Mucosa of rectum (tissue), 2 donors: ENCODE data around the gene CNDP2.

Experiments used
- H3K27ac ChIP-seq, 2 donors: one replicate each; pipeline ENCODE4 v1.7.0; 2013; ENCODE audit warnings: inconsistent platforms in 2 of 2, low read depth in 2 of 2, low read length in 2 of 2
- H3K27me3 ChIP-seq, 2 donors: one replicate each; pipeline ENCODE4 v1.7.0; 2013; ENCODE audit warnings: low read length in 2 of 2; ENCODE audit not compliant: control insufficient read depth in 2 of 2, insufficient read depth in 2 of 2
- H3K36me3 ChIP-seq, 2 donors: one replicate each; pipeline ENCODE4 v1.7.0; 2013; ENCODE audit warnings: low read length in 2 of 2; ENCODE audit not compliant: control insufficient read depth in 2 of 2, insufficient read depth in 2 of 2
- H3K4me1 ChIP-seq, 2 donors: one replicate each; pipeline ENCODE4 v1.7.0; 2013; ENCODE audit warnings: low read length in 2 of 2, mild to moderate bottlenecking in 1 of 2; ENCODE audit not compliant: control insufficient read depth in 2 of 2, insufficient read depth in 2 of 2
- H3K4me3 ChIP-seq, 2 donors: one replicate each; pipeline ENCODE4 v1.7.0; 2013; ENCODE audit warnings: low read length in 2 of 2
- H3K9ac ChIP-seq, 2 donors: one replicate each; pipeline ENCODE4 v1.7.0; 2013; ENCODE audit warnings: low read length in 2 of 2, low read depth in 1 of 2, mild to moderate bottlenecking in 1 of 2
- H3K9me3 ChIP-seq, 2 donors: one replicate each; pipeline ENCODE4 v1.7.0; 2013; ENCODE audit warnings: low read length in 2 of 2; ENCODE audit not compliant: control insufficient read depth in 2 of 2
- donor health status: healthy.
- donor health status: Normal muscosa, but diverticular disease.

CNDP2 gene

GRCh38 chr18:74547860-74548259, 51.7 kb downstream of the CNDP2 start:
- no peak overlapping the region for H3K27ac ChIP-seq
- no peak overlapping the region for H3K9ac ChIP-seq
- H3K27me3 ChIP-seq = no peaks in the 10 kb centered on the region
- H3K9me3 ChIP-seq = peaks cover 6 to 7% of the 10 kb centered on the region in 2 donors
- H3K4me3 ChIP-seq = no peak overlapping the region
- H3K36me3 ChIP-seq = no peaks in the 10 kb centered on the region
- peaks cover 4 to 9% of the 10 kb centered on the region in 2 donors for H3K4me1 ChIP-seq

- no peak overlapping the region for H3K27ac ChIP-seq
Observed at GRCh38 chr18:74549591-74550104, 53.5 kb downstream of the CNDP2 start.

GRCh38 chr18:74550886-74551285, 54.7 kb downstream of the CNDP2 start:
- Histone ChIP-seq H3K4me1 (peaks cover 4 to 9% of the 10 kb centered on the region in 2 donors), H3K9me3 (peaks cover 6 to 7% of the 10 kb centered on the region in 2 donors), H3K36me3 (no peaks in the 10 kb centered on the region), H3K27ac (no peak overlapping the region), H3K9ac (no peak overlapping the region), H3K27me3 (peaks cover 0 to 7% of the 10 kb centered on the region in 2 donors), H3K4me3 (no peak overlapping the region)

More at GRCh38 chr18:74549591-74550104, 53.5 kb downstream of the CNDP2 start:
- no peak overlapping the region for H3K4me3 ChIP-seq
- peaks cover 4 to 9% of the 10 kb centered on the region in 2 donors for H3K4me1 ChIP-seq
- H3K27me3 ChIP-seq = peaks cover 0 to 5% of the 10 kb centered on the region in 2 donors
- H3K36me3 ChIP-seq = no peaks in the 10 kb centered on the region
- H3K9me3 ChIP-seq = peaks cover 6 to 7% of the 10 kb centered on the region in 2 donors
- no peak overlapping the region for H3K9ac ChIP-seq

- no peak overlapping the region for H3K4me3 ChIP-seq
- no peak overlapping the region for H3K27ac ChIP-seq
- H3K36me3 ChIP-seq = no peaks in the 10 kb centered on the region
- no peak overlapping the region for H3K9ac ChIP-seq
- H3K4me1 ChIP-seq = peaks cover 4 to 6% of the 10 kb centered on the region in 2 donors
- H3K9me3 ChIP-seq = peaks cover 6 to 7% of the 10 kb centered on the region in 2 donors
- H3K27me3 ChIP-seq = peaks cover 0 to 7% of the 10 kb centered on the region in 2 donors
Observed at GRCh38 chr18:74551452-74551851, 55.3 kb downstream of the CNDP2 start.

GRCh38 chr18:74551936-74552555, 55.9 kb downstream of the CNDP2 start:
- H3K9ac ChIP-seq = no peak overlapping the region
- peaks cover 0 to 2% of the 10 kb centered on the region in 2 donors for H3K4me1 ChIP-seq
- H3K27me3 ChIP-seq = peaks cover 0 to 7% of the 10 kb centered on the region in 2 donors
- H3K27ac ChIP-seq = no peak overlapping the region
- peaks cover 6 to 7% of the 10 kb centered on the region in 2 donors for H3K9me3 ChIP-seq
- H3K4me3 ChIP-seq = no peak overlapping the region
- H3K36me3 ChIP-seq = no peaks in the 10 kb centered on the region

GRCh38 chr18:74556126-74556525, 60.0 kb downstream of the CNDP2 start:
- no peaks in the 10 kb centered on the region for H3K9me3 ChIP-seq
- H3K27ac ChIP-seq = no peak overlapping the region
- H3K9ac ChIP-seq = no peak overlapping the region
- no peak overlapping the region for H3K4me3 ChIP-seq
- no peaks in the 10 kb centered on the region for H3K36me3 ChIP-seq
- peaks cover 0 to 7% of the 10 kb centered on the region in 2 donors for H3K27me3 ChIP-seq
- no peaks in the 10 kb centered on the region for H3K4me1 ChIP-seq

- Histone ChIP-seq H3K36me3 (no peaks in the 10 kb centered on the region), H3K27me3 (peaks cover 0 to 7% of the 10 kb centered on the region in 2 donors), H3K4me3 (no peak overlapping the region), H3K4me1 (no peaks in the 10 kb centered on the region), H3K9me3 (no peaks in the 10 kb centered on the region), H3K9ac (no peak overlapping the region), H3K27ac (no peak overlapping the region)
Observed at GRCh38 chr18:74558096-74558495, 61.9 kb downstream of the CNDP2 start.

GRCh38 chr18:74562131-74562730, 66.1 kb downstream of the CNDP2 start:
- H3K4me1 ChIP-seq = peaks cover 0 to 13% of the 10 kb centered on the region in 2 donors
- no peak overlapping the region for H3K4me3 ChIP-seq
- no peaks in the 10 kb centered on the region for H3K27me3 ChIP-seq
- no peaks in the 10 kb centered on the region for H3K36me3 ChIP-seq
- no peak overlapping the region for H3K27ac ChIP-seq
- H3K9ac ChIP-seq = no peak overlapping the region
- H3K9me3 ChIP-seq = no peaks in the 10 kb centered on the region

GRCh38 chr18:74562775-74563174, 66.6 kb downstream of the CNDP2 start:
- Histone ChIP-seq H3K4me3 (no peak overlapping the region), H3K27me3 (peaks cover 0 to under 1% of the 10 kb centered on the region in 2 donors), H3K27ac (no peak overlapping the region), H3K9ac (no peak overlapping the region), H3K36me3 (no peaks in the 10 kb centered on the region), H3K4me1 (peaks cover 0 to 13% of the 10 kb centered on the region in 2 donors), H3K9me3 (no peaks in the 10 kb centered on the region)

GRCh38 chr18:74563999-74564398, 67.8 kb downstream of the CNDP2 start:
- Histone ChIP-seq H3K36me3 (no peaks in the 10 kb centered on the region), H3K4me3 (no peak overlapping the region), H3K27me3 (peaks cover 0 to 1% of the 10 kb centered on the region in 2 donors), H3K27ac (no peak overlapping the region), H3K4me1 (peaks cover 0 to 13% of the 10 kb centered on the region in 2 donors), H3K9me3 (no peaks in the 10 kb centered on the region), H3K9ac (no peak overlapping the region)
